ENCODE measurements around the gene NAA35.
"Not testable (repeated sequence)": the region's sequence is repeated elsewhere in the genome, so short reads cannot be mapped to it uniquely, and the experiment has no call there.

NAA35 gene

DNA sequence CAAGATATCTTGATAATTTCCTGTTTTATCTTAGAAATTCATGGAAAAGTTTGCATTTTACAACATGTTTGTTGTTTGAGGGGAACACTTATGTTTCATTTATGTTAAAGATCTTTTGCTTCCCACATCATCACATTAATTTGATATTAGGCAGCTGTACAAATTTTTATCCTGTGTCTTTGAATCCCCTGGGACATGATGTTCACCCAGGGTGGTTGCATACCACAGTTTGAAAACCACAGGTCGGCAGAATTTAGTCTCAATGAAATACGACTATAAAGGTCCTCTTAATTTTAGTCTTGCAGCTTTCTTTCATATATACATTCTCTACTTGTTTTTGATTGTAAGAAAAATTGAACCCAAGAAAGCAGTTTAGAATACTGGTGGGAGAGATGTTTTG lies 3.7 kb downstream of the NAA35 start:
- DNase-seq (ENCODE audit: low read depth in 3 of 3), result no peak

DNA sequence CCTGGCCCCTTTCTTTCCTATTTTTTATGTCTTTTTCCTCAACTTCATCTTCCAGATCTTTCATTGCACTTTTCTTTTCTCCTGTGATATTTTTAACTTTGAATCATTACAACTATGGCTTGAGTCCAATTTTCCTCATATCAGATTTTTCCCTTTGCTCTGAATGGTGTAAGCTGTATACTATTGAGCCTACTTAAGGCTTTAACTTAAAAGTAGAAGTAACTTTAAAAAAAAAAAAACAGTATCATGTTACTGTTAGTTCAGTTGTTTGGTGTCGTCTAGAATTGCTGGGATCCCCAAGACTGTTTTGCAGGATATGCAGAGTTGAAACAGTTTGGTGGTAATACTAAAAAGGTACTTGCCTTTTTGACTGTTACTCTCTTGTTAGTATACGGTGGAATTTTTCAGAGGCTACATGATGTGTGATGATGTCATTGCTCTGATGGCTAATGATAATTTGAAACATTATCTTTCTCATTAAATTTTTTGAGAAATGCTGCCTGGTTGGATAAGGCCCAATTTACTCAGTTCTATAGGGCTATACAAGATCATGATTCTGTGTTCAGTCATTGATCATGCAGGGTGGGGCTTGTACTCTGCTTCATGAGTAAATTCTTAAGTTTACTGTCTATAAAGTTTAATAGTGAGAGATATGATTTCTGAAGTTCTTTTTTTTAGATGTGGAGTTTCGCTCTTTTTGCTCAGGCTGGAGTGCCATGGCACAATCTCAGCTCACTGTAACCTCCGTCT lies 8.8 kb downstream of the NAA35 start:
- no peak for DNase-seq (ENCODE audit: low read depth in 3 of 3)

DNA sequence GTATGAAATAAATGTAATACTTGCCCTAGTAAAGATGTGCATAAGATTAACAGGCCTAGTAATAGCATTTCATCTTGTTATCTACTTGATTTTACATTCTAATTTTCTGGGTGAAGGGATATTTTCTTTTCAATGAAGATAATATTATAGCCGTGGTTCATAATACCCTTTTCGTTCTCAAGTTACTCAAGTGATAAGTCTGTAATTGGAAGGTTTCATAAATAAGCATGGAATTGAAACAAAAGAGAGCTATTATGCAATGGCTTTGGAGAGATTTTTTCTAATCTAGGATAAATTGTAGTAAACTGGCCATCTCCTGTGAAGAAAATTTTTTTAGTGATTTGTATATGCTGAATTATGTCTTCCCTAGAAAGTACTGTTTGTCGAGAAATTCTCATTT lies 19.0 kb downstream of the NAA35 start:
- DNase-seq (ENCODE audit: low read depth in 3 of 3), result no peak

DNA sequence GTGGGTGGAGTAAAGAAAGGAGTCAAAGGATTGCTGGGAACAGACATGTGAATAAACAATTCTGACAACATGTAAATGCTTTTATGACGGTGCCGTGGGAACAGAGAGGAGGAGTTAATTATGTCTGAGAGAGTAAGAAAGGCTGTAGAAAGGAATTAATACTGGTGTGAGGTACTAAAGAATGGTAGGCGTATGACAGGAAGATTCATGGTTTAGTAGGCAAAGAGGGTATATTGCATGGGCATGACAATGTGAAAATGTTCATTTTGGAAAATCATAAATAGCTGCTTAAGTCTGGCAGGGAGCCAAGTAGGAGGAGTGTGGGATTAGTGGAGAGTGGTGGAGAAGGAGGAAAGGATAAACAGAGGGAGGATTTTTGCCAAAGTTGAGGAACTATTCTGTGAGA lies 19.7 kb downstream of the NAA35 start:
- no peak for DNase-seq (ENCODE audit: low read depth in 3 of 3)

DNA sequence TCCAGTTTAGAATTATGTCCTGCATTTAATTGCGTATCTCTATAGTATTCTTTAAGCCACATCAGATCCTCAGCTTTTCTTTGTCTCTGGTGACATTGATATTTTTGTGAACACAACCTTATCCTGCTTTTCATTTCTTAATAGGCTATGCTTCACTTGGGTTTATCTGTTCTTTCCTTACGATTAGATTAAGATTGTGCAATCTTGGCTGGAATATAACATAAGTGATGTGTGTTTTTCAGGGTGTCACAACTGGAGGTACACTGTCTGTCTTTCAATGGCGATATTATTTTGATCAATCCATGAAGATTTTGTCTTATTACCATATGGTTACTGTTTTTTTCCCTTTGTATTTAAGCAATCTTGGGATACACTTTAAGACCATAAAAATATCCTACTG lies 23.6 kb downstream of the NAA35 start:
- no peak for DNase-seq (ENCODE audit: low read depth in 3 of 3)

DNA sequence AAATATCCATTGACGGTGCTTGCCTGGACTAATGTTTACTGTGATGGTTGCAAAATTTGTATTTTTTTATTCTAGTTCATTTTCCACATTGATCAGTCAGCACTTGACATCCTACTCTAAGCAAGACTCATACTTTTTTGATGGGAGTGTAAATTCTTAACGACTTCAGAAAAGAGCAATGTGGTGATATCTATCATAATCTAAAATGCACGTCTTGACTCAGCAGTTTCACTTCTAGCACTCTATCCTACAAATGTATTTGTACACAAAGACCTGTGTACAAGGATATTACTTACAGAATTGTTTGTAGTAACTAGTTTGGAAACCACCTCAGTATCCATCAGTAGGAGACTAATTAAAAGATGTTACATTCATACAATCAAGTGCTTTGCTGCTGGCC lies 24.0 kb downstream of the NAA35 start:
- no peak for DNase-seq (ENCODE audit: low read depth in 3 of 3)

DNA sequence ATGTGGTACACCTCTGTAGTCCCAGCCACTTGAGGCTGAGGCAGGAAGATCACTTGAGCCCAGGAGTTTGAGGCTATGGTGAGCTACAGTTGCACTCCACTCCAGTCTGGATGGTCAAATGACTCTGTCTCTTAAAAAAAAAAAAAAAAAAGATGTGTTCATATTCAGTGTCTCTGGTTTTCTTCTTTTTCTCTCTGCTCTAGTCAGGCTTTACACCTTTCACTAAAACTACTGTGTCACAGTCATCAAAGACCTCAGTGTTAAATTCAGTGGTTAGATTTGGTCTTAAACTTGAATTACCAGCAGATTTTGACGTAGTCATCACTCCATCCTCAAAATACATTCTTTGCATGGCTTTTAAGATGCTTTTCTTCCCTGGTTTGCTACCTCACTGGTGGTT lies 28.8 kb downstream of the NAA35 start:
- DNase-seq (ENCODE audit: low read depth in 3 of 3), result no peak

DNA sequence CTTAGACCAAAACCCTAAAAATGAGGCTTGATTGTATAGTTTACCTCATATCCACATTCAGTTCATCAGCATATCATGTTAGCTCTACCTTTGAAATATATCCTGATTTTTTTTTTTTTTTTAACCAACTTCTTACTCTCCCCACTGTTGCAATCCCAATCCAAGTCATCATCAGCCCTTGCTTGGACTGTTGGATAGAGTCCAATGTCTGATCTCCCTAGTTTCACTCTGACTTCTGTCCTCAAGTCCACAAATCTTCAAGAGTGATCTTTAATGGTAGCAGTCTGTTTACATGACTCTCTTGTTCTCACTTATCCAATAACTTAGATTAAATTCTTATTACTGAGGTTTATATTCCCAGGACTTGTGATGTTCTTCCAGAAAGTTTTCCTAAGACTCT lies 30.8 kb downstream of the NAA35 start:
- DNase-seq (ENCODE audit: low read depth in 3 of 3), result no peak

DNA sequence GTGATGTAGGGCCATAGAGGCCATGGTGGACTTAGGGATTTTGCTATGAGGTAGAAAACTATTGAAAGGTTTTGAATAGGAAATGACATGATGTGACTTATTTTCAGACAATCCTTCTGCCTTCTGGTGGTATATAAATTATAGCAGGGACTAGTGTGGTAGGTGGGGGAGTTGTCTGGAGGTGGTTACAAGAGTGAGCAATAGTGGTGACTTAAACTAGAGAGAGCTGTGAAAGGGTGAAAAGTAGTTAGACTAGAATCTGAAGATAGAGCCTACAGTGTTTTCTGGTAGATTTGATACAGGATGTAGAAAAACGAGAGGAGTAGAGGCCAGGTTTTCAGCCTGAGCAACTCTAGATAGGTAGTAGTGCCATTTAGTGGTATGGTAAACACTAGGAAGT lies 32.3 kb downstream of the NAA35 start:
- DNase-seq (ENCODE audit: low read depth in 3 of 3), result no peak

DNA sequence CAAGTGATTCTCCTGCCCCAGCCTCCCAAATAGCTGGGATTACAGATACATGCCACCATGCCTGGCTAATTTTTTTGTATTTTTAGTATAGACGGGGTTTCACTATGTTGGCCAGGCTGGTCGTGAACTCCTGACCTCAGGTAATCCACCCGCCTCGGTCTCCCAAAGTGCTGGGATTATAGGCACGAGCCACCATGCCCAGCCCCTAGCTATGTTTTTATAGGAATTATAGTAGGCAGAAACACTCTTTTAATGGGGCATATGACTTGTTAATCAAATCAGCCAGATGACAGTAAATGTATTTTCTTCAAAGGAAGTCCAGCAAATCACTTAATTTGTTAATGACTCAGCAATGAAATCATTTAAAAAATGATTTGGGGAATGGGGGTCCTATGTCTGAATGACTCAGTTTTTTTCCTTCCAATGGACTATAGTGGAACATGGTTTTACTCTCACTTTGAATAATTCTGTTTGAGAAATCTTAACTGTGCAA lies 33.2 kb downstream of the NAA35 start:
- DNase-seq (ENCODE audit: low read depth in 3 of 3), result not testable (repeated sequence)

DNA sequence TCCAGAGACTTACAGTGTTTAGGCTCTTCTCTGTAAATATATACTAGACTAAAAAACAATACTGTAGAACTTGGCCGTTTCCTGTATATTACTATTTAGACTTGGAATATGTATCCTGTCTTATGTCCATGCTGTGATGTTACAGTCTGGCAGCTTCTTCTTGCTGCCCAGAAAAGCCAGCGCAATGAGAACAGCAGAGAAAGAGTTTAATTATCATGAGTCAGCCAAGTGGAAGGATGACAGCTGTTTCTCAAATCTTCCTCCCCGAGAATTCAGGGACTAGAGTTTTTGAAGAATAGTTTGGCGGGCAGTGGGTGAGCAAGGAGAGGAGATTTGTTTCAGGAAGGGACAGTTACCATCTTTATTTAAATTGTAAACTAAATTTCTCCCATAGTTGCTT lies 37.5 kb downstream of the NAA35 start:
- no peak for DNase-seq (ENCODE audit: low read depth in 3 of 3)

DNA sequence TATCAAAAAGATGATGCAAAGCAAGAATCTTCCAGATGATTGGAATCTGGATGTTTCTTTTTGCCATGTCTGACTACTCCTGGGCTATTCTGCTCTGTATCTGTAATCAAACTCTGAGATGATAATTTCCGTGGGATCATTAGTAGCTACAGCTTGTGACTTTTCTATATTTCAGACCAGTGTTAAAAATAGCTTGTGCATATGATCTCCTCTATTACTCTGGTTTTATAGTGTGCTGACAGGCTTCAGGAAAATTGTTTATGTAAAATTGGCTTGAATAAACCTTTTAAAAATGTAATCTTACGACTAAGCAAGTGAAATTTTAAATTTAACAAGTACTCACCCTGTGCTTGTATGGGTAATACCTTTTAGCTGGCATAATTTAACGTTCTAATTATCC lies 40.4 kb downstream of the NAA35 start:
- no peak for DNase-seq (ENCODE audit: low read depth in 3 of 3)

DNA sequence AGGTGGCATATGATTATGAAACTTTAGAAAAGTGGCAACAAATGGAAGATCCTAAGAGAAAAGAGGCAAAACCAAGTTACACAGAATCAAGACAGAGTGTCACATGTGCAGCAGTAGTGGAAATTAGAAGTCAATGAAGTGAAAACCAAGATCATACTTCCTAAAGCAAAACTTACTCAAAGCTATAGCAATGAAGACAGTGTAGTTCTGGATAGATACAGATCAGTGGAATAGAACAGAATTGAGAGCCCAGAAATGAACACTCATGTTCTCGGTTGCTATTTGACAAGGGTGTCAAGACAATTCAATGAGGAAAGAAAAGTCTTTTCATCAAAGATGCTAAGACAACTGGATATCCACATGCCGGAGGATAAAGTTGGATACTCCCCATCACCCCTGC lies 43.5 kb downstream of the NAA35 start:
- no peak for DNase-seq (ENCODE audit: low read depth in 3 of 3)

DNA sequence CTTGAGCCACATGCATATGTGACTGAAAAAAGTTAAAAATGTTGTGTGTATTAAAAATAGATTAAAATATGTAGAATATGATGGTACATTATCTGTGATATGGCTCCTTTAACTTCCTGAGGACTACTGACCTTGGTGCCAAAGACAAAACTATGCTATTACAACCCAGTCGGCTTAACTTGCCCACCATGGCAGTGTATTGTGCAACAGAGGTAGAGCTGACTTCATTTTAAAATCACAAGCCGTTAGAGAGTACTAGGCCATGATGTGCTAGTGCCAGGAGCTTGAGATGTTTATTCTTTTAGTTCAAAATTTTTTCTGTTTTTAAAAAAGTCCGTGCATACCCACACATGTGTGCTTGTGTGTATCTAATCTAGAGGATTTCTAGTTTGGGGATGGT lies 46.3 kb downstream of the NAA35 start:
- DNase-seq (ENCODE audit: low read depth in 3 of 3), result no peak

DNA sequence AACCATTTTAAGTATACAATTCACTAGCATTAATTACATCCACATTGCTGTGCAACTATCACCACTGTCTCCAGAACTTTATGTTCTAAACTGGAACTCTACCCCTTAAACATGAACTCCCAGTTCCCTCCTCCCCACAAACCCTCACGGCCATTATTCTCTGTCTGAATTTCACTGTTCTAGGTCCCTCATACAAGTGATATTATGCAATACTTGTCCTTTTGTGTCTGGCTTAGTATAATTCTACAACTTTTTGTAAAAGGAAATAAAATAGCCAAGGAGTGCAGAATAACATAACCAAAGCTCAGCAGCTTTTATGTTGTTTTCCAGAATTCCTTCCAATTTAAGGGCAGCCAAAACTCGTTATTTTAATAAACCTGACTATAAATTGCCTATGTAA lies 53.2 kb downstream of the NAA35 start:
- no peak for DNase-seq (ENCODE audit: low read depth in 3 of 3)

DNA sequence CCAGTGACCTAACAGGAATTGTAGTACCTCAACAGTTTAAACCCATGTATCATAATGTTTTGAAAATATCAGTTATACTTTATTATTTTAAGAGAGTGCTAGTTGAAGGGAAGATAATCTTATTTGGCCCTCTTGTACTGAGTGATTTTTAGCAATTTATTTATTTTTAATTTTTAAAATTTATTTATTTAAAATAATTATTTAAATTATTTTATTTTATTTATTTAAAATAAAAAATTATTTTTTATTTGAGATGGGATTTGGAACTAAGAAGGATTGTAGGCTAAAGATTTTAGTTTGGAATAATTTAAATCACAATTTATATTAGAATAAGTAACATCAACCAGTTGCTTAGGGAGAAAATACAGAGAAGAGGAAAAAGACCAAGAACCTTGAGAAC lies 54.2 kb downstream of the NAA35 start:
- DNase-seq (ENCODE audit: low read depth in 3 of 3), result no peak

DNA sequence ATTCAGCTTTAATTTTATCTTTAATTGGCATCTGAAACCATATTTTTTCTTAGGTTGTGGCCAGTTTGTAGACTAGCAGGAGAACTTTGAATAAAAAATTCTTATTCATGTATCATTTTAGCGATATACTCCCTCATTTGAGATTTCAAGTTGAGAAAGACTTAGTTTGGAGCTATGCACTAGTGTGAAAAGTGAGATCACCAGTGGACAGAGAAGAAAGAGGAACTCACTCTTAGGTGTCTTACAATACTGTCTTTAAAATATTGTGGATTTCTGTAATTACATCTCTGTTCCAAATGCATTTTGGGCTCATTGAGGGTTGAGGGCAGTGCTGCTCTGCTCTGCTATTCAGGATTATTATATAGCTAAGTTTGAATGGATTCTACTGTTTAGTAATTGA lies 54.7 kb downstream of the NAA35 start:
- DNase-seq (ENCODE audit: low read depth in 3 of 3), result no peak

DNA sequence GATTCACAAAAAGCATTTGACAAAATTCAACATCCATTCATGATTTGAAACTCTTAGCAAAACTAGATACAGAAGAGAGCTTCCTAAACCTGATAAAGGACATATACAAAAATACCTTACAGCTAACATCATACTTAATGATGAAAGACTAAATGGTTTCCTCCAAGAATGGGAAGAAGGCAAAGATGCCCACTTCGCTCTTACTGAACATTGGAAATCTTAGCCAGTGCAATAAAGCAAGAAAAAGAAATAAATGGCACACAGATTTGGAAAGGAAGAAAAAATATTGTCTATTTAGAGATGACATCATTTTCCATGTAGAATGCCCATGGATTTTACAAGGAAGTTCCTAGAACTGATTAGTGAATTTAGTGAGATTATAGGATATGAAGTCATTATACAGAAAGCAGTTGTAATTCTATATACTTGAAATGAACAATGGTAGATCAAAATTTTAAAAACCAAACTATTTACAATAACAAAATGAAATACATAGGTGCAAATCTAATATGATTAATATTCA lies 64.4 kb downstream of the NAA35 start:
- DNase-seq (ENCODE audit: low read depth in 3 of 3), result no peak

DNA sequence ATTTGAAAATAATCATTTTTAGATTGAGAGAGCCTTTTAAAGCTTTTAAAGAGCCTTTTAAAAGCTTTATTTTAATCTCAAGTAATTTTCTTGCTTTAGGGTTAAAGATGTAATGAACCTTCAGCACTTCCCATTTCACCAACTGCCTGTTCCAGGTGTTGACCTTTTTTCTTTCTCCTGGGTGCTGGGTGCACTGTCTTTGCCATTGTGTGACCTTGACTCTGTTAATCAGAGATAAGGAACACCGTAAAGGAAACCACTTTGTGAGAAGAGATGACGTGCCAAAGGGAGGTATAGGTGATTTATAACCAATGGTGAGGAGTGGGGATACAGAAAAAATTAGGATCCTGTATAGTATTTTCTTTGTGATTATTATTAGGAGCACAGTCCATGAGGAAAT lies 68.2 kb downstream of the NAA35 start:
- DNase-seq (ENCODE audit: low read depth in 3 of 3), result no peak

DNA sequence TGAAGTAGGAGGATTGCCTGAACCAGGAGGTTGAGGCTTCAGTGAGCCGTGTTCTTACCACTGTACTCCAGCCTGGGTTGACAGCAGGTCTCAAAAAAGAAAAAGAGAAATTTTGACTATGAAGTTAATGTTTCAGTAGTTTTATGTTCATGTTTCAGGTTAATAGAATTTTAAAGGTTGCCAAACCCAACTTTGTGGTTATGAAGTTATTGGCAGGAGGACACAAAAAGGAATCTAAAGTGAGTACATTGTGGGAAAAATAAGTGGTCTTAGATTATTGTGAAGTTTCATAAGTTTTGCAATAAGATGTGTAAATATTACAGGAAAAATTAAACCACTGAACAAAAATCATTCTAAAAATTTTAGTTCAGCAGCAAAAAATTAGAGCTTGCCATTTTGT lies 79.8 kb downstream of the NAA35 start:
- DNase-seq (ENCODE audit: low read depth in 3 of 3), result no peak

DNA sequence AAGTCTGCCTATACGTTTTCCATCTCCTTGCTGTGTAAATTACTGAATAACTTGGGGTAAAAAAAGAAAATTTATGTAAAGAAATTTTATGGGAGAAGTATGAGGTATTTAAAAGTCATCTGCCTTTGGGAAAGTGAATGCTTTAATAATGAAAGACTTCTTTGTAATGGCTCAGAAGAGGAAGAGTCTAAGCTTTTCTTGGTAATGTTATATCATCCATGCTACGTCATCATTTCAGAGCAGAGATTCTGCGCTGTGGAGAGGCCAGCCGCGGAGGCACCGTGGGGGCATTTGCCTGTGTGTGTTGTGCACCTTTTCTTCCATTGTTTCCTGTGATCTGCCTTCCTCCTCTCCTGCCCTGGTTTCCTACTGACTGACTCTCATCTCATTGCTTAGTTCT lies 80.2 kb downstream of the NAA35 start:
- no peak for DNase-seq (ENCODE audit: low read depth in 3 of 3)

DNA sequence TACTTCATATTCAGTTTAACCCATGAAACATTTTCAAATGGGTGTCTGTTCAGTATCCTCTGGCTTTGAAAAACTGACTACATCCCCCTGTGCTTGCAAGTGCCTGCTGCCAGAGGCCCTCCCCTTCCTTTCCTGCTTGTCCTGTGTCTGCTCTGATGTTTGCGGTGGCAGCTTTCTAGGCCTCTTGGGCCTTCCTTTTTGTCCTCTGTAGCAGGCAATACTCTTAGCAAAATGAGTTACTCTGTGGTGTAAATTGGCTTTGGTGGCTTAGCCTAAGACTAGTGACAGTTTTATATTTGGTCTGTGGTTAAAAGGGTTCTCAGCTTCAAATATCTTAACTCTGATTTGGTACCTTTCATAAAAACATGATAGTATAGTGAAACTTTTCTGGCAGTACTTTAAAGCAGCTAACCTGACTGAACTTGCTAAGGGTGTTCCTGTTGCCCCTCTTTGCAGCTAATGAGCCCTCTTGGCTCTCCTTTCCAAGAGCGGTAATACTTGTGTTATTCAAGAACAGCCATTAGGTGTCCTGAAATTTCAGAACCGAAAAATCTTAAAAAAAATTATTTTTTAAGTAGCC lies 81.8 kb downstream of the NAA35 start:
- no peak for DNase-seq (ENCODE audit: low read depth in 3 of 3)

DNA sequence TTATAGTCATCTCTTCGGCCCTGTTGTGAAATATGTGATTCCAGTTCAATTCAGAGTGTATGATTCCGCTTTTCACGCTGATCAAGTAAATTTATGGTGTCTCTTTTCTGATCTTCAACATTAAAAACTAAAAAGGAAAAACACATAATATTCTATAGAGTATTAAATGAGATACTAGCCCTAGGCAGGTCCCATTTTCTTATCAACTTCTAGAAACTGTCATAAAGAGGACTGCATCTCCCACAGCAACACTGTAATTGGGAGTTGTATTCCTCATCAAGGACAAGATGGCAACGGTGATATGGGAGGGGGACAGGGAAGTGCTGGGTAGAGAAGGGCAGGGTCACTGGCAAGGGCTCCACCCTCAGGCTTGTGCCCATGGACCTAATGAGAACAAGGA lies 86.8 kb downstream of the NAA35 start:
- no peak for DNase-seq (ENCODE audit: low read depth in 3 of 3)
